ENCODE measurements around the gene TPRN.

DNA sequence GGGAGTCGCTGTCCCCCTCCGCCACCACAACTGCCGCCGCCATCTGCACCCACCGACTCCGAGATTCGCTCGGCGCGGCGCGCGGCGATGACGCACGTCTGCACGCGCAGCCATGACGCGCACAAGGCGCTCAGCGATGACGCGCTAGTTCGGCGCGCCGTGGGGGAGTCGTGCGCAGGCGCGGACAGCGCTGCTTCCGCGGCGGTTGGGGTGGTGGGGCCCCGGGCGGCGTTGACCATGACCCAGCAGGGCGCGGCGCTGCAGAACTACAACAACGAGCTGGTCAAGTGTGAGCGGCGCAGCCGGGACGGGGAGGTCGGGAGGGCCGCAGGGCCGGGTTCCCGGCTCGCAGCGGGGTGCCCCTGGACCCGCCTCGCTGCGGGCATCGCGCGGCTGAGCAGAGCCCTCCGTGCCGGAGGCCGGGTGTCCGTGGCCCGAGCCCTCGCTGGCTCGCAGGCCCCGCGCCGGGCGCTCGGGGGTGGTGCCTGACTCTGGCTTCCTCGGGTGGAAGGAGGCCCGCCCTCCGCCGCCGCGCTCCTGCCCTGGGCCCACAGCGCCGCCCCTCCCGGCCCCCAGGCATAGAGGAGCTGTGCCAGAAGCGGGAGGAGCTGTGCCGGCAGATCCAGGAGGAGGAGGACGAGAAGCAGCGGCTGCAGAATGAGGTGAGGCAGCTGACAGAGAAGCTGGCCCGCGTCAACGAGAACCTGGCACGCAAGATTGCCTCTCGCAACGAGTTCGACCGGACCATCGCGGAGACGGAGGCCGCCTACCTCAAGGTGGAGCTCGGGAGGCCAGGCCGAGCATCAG, 11.8 kb downstream of the TPRN start, which contains the start of the genes ANAPC2 and SSNA1:
- TF ChIP-seq, protein P1, sequence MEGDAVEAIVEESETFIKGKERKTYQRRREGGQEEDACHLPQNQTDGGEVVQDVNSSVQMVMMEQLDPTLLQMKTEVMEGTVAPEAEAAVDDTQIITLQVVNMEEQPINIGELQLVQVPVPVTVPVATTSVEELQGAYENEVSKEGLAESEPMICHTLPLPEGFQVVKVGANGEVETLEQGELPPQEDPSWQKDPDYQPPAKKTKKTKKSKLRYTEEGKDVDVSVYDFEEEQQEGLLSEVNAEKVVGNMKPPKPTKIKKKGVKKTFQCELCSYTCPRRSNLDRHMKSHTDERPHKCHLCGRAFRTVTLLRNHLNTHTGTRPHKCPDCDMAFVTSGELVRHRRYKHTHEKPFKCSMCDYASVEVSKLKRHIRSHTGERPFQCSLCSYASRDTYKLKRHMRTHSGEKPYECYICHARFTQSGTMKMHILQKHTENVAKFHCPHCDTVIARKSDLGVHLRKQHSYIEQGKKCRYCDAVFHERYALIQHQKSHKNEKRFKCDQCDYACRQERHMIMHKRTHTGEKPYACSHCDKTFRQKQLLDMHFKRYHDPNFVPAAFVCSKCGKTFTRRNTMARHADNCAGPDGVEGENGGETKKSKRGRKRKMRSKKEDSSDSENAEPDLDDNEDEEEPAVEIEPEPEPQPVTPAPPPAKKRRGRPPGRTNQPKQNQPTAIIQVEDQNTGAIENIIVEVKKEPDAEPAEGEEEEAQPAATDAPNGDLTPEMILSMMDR (IDR thresholded peaks at IDR 0.05; ENCODE audit: low read depth, low read length) = peak; percentile 35
- peak; percentile 73 for TF ChIP-seq POLR2A (IDR thresholded peaks at IDR 0.05; ENCODE audit: extremely low read depth, insufficient read length)
- TF ChIP-seq, protein P2, sequence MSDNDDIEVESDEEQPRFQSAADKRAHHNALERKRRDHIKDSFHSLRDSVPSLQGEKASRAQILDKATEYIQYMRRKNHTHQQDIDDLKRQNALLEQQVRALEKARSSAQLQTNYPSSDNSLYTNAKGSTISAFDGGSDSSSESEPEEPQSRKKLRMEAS (IDR thresholded peaks at IDR 0.05; ENCODE audit: low read depth, low read length) = peak; percentile 67
